ENCODE results near the gene FOXK2.
"Not testable (repeated sequence)": the region's sequence is repeated elsewhere in the genome, so short reads cannot be mapped to it uniquely, and the experiment has no call there.

Gene FOXK2

DNA sequence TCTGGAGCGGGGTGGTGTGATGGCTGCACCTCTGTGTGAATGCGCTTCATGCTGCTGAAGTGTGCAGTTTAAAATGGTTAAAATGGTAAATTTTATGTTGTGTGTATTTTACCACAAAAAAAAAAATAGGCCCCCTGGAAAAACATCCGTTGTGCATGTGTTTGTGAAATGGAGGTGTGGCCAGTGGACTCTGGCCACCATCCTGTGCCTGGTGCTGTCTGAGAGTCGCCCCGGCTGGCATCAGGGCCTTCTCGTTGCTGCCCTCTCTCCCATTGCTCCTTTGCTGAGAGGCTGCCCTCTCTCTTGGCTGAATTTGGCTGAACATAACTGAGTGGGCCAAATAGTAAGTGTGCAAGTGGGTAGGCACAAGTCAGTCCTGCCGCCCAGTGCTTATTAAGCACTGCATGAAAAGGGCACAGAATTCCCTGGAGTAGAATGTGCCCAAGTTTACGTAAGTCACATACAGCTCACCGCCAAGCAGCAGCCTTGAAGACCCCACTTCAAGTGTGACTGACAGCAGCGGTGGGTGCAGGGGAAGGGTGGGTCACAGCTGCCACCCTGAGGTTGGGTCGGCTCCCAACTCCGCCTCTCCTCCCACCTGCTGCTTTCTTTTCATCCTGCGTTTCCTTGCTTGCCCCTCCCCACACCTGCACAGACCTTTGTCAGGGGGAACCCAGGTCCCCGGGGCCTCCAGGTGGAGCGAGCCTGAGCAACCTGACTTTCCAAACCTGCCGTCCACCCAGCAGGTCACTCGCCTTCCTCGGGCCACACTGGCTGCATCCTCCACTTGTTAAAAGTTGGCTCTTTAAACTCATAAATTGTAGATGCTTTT, 46.8 kb downstream of the FOXK2 start:
- no peak for DNase-seq

DNA sequence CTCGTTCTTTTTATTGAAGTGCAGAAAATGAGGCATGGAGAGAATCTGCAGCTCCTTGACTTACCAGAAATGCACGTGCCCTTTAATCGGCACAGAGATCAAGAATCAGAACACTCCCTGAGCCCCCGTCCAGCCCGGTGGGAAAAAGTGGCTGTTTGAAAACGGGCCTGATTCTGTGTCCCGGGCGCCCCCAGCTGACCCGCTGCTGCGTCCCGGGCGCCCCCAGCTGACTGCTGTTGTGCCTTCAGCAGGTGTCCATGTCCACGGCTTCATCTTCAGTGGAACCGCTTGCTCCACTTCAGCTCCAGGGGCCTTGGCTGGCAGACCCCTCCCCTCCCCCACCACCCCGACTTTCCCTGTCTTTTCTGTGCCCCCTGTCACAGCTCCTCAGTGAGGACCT, 47.8 kb downstream of the FOXK2 start:
- DNase-seq = no peak

DNA sequence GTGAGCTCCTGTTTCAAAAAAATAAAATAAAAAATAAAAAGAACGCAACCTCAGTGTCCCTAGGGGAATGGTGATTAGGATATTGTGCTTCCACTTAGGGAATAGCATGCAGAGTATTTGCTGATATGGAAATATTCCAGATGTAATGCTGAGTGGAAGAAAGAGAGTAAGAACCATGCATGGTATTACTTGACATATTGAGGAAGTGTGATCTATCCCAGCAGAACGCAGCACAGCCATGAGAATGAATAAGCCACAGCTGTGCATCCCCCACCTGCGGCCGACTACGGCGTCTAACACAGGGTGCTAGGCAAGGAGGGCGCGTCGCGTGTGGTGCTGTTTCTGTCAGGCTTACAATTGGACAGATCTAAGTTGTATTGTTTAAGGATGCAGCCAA, 49.5 kb downstream of the FOXK2 start:
- no peak for DNase-seq

DNA sequence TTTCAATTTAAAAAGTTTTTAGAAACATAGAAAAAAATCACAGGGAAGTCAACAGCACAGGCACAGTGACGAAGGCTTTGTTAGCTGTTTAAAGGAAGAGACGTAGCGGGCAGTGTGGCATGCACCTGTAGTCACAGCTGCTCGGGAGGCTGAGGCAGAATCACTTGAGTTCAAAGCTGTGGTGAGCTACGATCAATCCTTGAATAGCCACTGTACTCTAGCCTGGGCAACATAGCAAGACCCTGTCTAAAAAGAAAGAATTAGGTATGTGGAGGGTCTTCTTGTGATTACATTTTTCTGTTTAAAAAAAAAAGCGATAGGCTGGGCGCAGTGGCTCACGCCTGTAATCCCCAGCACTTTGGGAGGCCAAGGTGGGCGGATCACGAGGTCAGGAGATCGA, 50.1 kb downstream of the FOXK2 start:
- no peak for DNase-seq

DNA sequence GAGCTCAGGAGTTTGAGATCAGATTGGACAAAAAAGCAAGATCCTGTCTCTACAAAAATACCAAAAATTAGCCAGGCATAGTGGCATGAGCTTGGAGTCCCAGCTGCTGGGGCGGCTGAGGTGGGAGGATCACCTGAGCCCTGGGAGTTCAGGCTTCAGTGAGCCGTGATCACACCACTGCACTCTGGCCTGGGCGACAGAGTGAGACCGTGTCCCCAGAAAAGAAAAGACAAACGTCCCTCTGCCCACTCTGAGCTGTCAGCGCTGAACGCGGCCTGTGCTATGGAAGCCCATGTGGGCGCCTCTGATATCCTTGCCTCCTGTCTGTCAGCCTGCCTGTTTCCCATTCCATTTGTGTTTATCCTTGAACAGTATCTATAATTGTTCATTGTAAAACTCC, 50.7 kb downstream of the FOXK2 start:
- DNase-seq = no peak

DNA sequence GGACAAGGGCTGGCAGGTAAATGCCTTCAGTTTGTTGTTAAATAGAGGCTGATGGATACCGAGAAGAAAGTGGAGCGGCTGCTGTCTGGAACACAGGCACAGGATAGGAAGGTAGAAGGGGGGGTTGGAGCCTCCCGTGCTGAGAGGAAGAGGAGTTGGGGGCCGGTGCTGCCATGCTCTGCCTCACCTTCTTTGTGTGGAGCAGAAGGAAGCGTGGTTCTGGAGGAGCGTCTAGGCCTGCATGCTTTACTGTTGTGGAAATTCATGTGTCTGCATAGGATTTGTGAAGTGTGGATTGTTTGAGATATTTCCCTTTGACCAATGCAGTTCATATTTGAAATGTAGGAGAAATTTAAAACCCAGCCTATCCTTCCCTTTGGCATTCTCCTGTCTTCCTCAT, 52.3 kb downstream of the FOXK2 start:
- DNase-seq = no peak

DNA sequence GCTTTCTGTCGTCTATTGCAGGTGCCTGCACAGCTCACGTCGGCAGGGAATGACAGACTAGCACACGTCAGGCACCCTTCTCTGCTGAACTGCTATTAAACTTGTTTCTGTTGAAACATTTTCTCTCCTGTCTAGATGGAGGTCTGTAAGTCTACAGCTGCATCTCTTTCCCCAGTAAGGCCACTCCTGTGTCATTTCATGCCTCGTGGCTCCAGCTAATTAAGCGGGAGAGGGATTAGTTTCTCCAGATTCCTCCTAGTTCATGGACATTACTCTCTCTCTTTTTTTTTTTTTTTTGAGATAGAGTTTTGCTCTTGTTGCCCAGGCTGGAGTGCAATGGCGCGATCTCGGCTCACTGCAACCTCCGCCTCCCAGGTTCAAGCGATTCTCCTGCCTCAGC, 54.5 kb downstream of the FOXK2 start:
- DNase-seq = no peak

DNA sequence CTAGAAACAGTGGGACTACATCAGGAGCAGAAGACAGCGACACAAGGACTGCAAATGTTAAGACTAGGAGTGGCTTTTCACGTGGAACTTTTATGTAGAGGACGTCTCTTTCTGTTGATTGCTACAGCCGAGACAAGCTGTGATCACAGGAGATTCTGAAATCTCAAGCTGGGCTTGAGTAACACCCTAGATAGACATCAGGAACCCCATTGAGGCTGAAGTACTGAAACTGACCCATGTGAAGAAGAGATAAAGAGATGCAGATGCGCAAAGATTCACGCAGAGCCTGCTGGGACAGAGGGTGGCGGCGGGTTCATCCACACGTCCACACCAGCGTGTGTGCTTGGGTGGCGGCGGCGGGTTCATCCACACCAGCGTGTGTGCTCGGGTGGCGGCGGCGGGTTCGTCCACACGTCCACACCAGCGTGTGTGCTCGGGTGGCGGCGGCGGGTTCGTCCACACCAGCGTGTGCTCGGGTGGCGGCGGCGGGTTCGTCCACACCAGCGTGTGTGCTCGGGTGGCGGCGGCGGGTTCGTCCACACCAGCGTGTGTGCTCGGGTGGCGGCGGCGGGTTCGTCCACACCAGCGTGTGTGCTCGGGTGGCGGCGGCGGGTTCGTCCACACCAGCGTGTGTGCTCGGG, 56.2 kb downstream of the FOXK2 start:
- DNase-seq = not testable (repeated sequence)

DNA sequence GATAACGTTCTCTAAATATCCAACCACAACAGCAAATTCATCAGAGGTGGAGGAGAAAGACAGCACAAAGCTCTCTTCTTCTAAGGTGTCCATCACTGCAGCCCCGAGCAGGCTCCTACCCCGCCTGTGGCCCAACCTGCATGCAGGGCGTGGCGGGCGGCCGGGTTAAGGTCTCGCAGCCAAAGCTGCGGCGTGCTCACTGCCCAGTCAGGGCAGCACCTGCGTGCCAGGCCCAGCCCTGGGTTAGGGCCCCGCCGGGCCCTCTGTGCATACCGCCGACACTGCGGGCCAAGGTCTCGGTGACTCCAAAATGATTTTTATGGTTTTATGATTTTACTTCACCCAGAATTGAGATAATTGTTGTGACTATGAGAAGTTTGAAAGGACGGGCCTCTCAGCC, 57.8 kb downstream of the FOXK2 start:
- no peak for DNase-seq

DNA sequence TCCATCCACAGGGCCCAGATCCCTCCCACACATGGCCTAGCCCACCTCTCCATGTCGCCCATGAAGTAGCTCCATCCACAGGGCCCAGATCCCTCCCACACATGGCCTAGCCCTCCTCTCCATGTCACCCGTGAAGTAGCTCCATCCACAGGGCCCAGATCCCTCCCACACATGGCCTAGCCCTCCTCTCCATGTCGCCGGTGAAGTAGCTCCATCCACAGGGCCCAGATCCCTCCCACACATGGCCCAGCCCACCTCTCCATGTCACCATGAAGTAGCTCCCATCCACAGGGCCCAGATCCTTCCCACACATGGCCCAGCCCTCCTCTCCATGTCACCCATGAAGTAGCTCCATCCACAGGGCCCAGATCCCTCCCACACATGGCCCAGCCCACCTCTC, 60.4 kb downstream of the FOXK2 start:
- DNase-seq = not testable (repeated sequence)

DNA sequence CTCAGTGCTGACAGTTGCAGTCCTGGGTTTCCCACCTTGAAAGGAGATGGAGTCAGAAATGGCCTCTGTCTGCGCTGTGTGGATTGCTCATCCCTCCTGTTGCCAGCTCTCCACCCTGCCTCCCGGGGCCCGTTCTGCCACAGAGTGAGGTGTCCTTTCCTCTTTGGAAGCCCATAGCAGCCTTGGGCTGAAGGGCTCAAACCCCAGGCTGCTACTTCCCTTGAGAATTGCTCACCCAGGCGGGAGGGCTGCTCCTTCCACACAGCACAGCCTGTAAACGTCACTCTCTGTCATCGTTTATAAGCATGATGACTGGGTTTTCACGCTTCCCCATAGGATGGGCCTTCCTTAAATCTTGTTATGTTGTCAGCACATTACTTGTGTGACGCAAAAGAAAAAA, 62.7 kb downstream of the FOXK2 start:
- no peak for DNase-seq

DNA sequence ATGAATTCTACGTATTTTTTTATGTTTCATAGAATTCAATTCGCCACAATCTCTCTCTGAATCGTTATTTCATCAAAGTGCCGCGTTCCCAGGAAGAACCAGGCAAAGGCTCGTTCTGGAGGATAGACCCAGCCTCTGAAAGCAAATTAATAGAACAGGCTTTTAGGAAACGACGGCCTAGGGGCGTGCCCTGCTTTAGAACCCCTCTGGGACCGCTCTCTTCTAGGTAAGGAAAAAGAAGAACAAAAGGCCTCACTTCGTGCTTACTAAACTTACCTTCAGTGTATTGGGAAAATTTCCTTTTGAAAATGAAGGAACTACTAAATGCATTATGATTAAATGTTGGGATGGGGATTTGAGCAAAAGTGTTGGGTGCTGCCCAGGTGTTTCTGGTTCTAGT, 63.2 kb downstream of the FOXK2 start:
- DNase-seq = no peak

DNA sequence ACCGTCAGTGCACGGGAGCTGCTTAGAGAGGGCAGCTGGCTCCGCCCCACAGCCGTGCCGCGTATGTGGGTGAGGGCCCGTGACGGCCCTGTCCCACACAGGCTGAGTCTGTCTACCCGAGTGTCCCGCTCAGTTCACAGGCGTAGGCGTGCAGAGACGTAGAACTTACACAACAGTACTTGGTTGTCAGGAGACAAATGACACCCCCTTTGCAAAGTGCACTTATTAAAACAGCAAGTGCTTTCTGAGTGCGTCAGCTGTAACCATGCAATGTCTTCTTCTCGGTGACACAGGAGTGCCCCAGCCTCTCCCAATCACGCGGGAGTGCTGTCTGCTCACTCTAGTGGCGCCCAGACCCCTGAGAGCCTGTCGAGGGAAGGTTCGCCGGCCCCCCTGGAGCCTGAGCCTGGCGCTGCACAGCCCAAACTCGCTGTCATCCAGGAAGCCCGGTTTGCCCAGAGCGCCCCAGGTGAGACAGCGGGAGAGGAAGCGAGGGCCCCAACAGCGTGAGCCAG, 64.2 kb downstream of the FOXK2 start:
- no peak for DNase-seq

DNA sequence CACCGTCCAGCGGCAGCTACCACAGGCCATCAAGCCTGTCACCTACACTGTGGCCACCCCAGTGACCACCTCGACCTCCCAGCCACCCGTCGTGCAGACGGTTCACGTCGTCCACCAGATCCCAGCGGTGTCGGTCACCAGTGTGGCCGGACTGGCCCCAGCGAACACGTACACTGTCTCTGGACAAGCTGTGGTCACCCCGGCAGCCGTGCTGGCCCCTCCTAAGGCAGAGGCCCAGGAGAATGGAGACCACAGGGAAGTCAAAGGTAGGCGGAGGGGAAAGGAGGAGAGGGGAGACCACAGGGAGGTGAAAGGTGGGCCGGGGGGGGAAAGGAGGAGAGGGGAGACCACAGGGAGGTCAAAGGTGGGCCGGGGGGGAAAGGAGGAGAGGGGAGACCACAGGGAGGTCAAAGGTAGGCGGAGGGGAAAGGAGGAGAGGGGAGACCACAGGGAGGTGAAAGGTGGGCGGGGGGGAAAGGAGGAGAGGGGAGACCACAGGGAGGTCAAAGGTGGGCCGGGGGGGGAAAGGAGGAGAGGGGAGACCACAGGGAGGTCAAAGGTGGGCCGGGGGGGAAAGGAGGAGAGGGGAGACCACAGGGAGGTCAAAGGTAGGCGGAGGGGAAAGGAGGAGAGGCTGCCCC, 66.5 kb downstream of the FOXK2 start:
- not testable (repeated sequence) for DNase-seq

DNA sequence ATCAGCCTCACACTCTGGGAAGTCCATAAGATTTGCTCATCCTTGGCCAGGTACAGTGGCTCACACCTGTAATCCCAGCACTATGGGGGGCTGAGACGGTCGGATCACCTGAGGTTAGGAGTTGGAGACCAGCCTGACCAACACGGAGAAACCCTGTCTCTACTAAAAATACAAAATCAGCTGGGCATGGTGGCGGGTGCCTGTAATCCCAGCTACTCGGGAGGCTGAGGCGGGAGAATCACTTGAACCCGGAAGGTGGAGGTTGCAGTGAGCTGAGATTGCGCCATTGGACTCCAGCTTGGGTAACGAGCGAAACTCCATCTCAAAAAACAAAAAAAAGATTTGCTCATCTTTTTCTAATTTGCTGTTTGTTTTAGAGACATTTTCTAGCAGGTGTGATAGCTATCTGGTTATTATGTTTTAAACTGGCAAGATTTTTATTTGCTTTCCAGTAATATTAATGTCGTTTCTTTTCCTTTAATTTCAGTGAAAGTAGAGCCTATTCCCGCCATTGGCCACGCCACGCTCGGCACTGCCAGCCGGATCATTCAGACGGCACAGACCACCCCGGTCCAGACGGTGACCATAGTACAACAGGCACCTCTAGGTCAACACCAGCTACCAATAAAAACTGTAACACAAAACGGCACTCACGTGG, 67.2 kb downstream of the FOXK2 start:
- no peak for DNase-seq

DNA sequence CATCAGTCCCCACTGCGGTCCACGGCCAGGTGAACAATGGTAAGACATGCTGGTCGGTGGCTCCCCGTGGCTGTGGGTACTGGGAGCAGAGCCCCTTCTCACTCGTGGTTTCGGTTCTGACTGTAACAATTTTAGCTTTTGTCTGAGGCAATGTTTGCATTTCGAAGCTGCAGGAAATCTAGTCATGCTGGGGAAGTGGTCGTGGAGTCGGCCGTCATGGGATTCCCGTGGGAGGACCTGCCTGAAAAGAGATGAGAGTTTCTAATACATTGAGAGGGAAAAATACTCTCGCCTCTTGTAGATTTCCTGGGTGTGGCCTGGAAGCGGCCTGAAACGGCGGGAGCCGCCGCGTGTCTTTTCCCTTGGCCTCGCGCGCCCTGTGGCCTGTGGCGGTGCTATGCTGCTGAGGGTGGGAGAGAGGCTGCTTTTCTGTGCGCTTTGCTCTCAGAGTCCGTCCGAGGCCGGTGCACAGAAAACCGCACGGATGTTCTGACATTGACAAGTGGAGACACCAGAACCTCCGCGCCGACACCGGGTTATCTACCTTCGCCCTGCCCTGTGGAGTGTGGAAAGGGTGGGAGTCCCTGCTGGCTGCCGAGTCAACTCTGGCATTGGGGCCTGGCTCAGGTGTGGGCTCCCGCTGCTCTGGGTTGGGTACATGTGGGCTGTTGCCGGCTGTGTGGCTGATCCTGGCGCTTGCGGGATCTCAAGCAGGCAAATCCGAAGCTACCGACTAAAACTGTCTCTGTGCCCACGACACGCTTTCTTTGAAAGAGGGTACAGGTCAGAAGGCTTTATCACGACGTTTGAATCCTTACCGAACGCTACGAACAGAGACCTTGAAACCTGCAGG, 67.9 kb downstream of the FOXK2 start:
- no peak for DNase-seq

DNA sequence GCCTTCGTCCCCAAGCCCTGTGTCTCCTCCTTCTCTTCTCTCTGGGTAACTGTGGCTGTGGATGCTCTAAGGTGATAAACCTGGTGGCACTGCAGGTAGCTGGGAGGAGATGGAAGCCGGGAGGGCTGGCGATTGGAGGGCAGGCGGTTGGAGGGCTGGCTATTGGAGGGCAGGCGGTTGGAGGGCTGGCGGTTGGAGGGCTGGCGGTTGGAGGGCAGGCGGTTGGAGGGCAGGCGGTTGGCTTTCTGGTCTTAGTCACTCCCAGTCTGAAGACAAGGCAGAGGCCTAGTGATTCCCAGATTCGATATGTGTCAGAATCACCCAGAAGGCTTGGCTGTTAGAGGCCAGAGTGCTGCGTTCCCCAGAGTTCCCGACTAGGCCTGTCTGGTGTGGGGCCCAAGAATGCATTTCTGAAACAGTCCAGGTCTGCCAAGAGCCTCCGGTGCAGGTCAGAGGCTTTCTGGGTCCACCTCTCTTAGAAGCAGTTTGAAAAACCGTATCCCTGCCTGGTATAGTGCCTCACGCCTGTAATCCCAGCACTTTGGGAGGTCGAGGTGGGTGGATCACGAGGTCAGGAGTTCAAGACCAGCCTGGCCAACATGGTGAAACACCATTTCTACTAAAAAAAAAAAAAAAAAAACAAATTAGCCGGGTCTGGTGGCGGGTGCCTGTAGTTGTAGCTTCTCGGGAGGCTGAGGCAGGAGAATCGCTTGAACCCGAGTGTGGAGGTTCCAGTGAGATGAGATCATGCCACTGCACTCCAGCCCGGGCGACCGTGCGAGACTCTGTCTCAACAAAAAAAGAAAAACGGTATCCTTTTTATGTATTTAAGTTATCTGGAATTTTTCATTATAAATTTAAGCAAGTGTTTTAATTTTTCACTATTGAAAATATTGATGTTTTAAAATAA, 69.0 kb downstream of the FOXK2 start:
- no peak for DNase-seq

DNA sequence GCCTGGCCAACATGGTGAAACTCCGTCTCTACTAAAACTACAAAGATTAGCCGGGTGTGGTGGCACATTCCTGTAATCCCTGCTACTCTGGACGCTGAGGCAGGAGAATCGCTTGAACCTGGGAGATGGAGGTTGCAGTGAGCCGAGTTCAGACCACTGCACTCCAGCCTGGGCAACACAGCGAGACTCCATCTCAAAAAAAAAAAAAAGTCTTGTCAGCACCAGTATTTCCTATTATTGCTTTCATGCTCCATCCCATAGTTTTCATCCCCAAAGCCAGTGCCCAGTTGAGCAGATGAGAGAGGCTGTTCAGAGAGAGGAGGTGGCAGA, 70.3 kb downstream of the FOXK2 start:
- DNase-seq = no peak

DNA sequence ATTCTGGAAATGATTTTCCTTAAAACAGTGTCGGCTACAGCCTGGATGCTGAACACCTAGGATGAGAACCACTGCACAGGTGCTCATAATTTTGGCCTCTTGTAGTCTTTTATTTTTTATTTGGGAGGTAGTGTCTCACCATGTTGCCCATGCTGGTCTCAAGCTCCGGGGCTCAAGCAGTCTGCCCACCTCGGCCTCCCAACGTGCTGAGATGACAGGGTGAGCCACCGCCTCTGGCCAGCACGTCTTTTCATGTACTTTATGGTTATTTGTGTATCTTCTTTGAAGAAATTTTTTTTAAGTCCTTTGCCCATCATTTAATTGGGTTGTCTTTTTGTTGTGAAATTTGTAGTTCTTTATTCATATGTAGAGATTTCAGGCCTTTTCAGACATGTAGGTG, 70.7 kb downstream of the FOXK2 start:
- DNase-seq = no peak

DNA sequence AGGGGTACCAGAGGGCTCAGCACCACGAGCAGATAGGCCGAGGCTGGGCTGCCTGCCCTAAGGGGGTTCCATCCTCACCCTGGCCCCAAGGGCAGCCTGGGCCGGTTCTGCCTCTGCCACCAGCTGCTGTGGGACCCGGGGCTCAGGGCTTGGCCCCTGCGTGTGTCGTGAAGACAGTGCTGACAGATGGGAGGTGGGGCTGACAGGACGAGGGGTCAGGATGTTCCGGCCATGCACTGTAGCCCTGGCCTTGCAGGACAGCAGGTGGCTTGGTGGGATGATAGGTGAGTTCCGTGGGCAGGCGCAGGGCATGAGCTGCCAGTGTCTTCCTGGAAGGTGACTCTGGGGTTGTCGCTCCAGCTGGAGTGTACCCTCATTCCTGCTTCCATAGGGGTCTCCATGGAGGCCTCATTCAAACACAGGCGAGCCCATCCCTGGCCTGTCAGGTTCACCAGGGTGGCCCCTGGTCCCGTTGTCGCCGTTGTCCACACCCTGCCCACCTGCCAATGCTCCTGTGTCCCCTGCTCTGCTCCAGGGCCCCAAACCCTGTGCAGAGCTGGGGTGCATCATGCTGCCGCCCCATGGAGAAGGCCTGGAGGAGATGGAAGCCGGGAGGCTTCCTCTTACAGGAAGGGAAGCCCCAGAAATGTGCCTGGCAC, 71.5 kb downstream of the FOXK2 start:
- no peak for DNase-seq

DNA sequence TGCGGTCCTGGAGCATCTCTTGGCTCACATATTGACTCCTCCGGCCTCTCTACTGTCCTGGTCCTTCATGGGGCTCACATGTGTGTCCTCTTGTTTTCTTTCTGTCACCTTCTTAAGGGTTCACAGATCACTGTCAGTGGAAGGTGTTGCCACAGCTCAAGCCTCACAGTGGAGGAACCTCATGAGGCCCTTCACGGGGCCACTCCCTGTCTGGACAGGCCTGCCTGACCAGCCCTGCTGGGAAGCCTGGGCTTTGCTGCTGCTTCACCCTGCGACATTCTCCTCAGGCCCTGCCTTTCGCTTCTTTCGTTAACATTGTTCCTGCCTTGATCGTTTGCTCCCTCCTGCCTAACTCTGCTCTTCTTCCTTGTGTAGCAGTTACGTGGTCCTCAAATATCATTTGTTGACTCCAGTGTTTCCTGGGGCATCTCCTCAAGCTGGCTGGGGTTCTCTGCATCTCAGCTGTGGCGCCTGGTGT, 72.8 kb downstream of the FOXK2 start:
- no peak for DNase-seq
